PC-3 (cell line): ENCODE data around the gene TPRA1. TPM values are rescaled to one million over a fixed set of nuclear protein-coding genes. Genes with fewer than 3 reads are reported as not detected.

Experiments
- ATAC-seq: fragments of 200-7000 bp; cut with Tn5 transposase; 2 replicates; pipeline ENCODE4 v1.9.1; 2020; ENCODE audit warnings: mild to moderate bottlenecking, moderate library complexity
- BruUV-seq: library from RNA; stranded (reverse); fragments of 400-500 nt; replicated peaks from 2 replicates; lab custom pipeline; 2021; lab: Mats Ljungman, UMichigan
- CTCF ChIA-PET: fragments of 300-600 bp; sonication (Branson Sonifier 250); formaldehyde crosslinking; loops from one replicate; lab custom pipeline; 2022; ENCODE audit warnings: antibody characterized with exemption; lab: Charles Lee
- POLR2A ChIA-PET: fragments of 300-600 bp; sonication (Branson Sonifier 250); formaldehyde crosslinking; loops from one replicate; lab custom pipeline; 2022; ENCODE audit warnings: antibody characterized with exemption; ENCODE audit not compliant: unreplicated experiment; lab: Charles Lee
- DNase-seq: peaks from one replicate; pipeline ENCODE4 v3.0.0-alpha.2; 2015
- H2AFZ ChIP-seq: fragments of 300-600 bp; sonication (generic); 2 replicates; pipeline ENCODE4 v1.6.0; 2016; ENCODE audit warnings: antibody characterized with exemption, low read length
- H3F3A ChIP-seq: fragments of 300-600 bp; sonication (generic); one replicate; pipeline ENCODE4 v1.6.0; 2017; ENCODE audit warnings: antibody characterized with exemption, low read length, control low read depth, mild to moderate bottlenecking; ENCODE audit not compliant: unreplicated experiment
- H3K27ac ChIP-seq: fragments of 300-600 bp; sonication (generic); 2 replicates; pipeline ENCODE4 v1.5.1; 2016; ENCODE audit warnings: mild to moderate bottlenecking, low read length
- H3K27me3 ChIP-seq: fragments of 300-600 bp; sonication (generic); 2 replicates; pipeline ENCODE4 v1.6.1; 2016; ENCODE audit warnings: low read length, mixed read lengths
- H3K36me3 ChIP-seq: fragments of 300-600 bp; sonication (generic); 2 replicates; pipeline ENCODE4 v1.6.1; 2016; ENCODE audit warnings: low read depth, mixed run types, low read length, mixed read lengths
- H3K4me1 ChIP-seq: fragments of 300-600 bp; sonication (generic); 2 replicates; pipeline ENCODE4 v1.5.1; 2016; ENCODE audit warnings: low read length; ENCODE audit not compliant: insufficient read depth
- H3K4me2 ChIP-seq: fragments of 300-600 bp; sonication (generic); 2 replicates; pipeline ENCODE4 v1.6.0; 2016; ENCODE audit warnings: low read length
- H3K4me3 ChIP-seq: fragments of 300-600 bp; sonication (generic); 2 replicates; pipeline ENCODE4 v1.5.1; 2016; ENCODE audit warnings: mild to moderate bottlenecking, low read length, mixed read lengths
- H3K79me2 ChIP-seq: fragments of 300-600 bp; sonication (generic); 2 replicates; pipeline ENCODE4 v1.6.1; 2017; ENCODE audit warnings: low read length, mixed read lengths
- H3K9ac ChIP-seq: fragments of 300-600 bp; sonication (generic); 2 replicates; pipeline ENCODE4 v1.6.0; 2016; ENCODE audit warnings: mild to moderate bottlenecking, low read length
- H3K9me2 ChIP-seq: fragments of 300-600 bp; sonication (generic); replicated peaks from 2 replicates; pipeline ENCODE4 v1.6.1; 2016; ENCODE audit warnings: mixed run types, low read length, mixed read lengths
- H3K9me3 ChIP-seq: fragments of 300-600 bp; sonication (generic); 2 replicates; pipeline ENCODE4 v1.6.1; 2016; ENCODE audit warnings: low read length, mixed read lengths
- H4K20me1 ChIP-seq: fragments of 300-600 bp; sonication (generic); 2 replicates; pipeline ENCODE4 v1.6.1; 2016; ENCODE audit warnings: low read length, mixed read lengths
- EZH2 ChIP-seq: fragments of 300-600 bp; sonication (generic); IDR thresholded peaks from one replicate; pipeline ENCODE4 v1.6.1; 2017; ENCODE audit warnings: antibody characterized with exemption, mild to moderate bottlenecking, low read length; ENCODE audit not compliant: unreplicated experiment
- EZH2phosphoT487 ChIP-seq: fragments of 300-600 bp; sonication (generic); IDR thresholded peaks from 2 replicates; pipeline ENCODE4 v1.6.1; 2018; ENCODE audit warnings: mild to moderate bottlenecking, antibody characterized with exemption, low read length, borderline replicate concordance
- intact Hi-C: fragments of 100-400 bp; cut with micrococcal nuclease; formaldehyde crosslinking; loops from 2 replicates; pipeline ENCODE4 v1.9.0; 2023
- total RNA-seq: library from RNA; depleted of rRNA; stranded (reverse); fragments of >200 nt; gene quantifications from 2 replicates; pipeline ENCODE4 v1.2.3, GENCODE V29; 2014
- TF ChIP-seq, protein P1 (sequence below): fragments of 300-600 bp; sonication (generic); conservative IDR thresholded peaks from 2 replicates; pipeline ENCODE4 v1.5.1; 2017; ENCODE audit warnings: antibody characterized with exemption, low read depth, mild to moderate bottlenecking, low read length

The TPRA1 gene
- total RNA-seq, 1 experiment from 2014 or later: 25.7 TPM

DNA sequence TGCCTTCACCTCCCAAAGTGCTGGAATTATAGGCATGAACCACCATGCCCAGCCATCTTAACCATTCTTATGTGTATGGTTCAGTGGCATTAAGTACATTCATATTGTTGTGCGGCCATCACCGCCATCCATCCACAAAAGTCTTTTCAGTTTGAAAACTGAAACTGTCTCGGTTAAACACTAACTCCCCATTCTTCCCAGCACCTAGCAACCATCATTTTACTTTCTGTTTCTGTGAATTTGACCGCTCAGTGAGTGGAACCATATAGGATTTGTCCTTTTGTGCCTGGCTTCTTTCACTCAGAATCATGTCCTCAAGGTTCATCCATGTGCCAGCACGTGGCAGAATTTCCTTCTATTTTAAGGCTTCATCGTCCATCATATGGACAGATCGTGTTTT lies 13.5 kb upstream of the TPRA1 start:
- CTCF ChIA-PET: no interaction called here
- Histone ChIP-seq H3K9me3 (no peaks in the 10 kb centered on the region), H3K27me3 (no peaks in the 10 kb centered on the region), H3K4me3 (no peak overlapping the region), H3K79me2 (peaks cover 38% of the 10 kb centered on the region), H3K4me2 (no peak overlapping the region), H2AFZ (no peak overlapping the region), H3K27ac (no peak overlapping the region), H3K4me1 (peaks cover 20% of the 10 kb centered on the region), H3K9me2 (no peaks in the 10 kb centered on the region), H3K9ac (no peak overlapping the region), H3K36me3 (peaks cover 46% of the 10 kb centered on the region), H4K20me1 (no peaks in the 10 kb centered on the region), H3F3A (no peaks in the 10 kb centered on the region)
- ATAC-seq: no peak
- DNase-seq: no peak
- intact Hi-C loops: no loop called here
- BruUV-seq: no TSS peak
- TF ChIP-seq EZH2 (no peak), EZH2phosphoT487 (no peak)
- TF ChIP-seq, protein P1, sequence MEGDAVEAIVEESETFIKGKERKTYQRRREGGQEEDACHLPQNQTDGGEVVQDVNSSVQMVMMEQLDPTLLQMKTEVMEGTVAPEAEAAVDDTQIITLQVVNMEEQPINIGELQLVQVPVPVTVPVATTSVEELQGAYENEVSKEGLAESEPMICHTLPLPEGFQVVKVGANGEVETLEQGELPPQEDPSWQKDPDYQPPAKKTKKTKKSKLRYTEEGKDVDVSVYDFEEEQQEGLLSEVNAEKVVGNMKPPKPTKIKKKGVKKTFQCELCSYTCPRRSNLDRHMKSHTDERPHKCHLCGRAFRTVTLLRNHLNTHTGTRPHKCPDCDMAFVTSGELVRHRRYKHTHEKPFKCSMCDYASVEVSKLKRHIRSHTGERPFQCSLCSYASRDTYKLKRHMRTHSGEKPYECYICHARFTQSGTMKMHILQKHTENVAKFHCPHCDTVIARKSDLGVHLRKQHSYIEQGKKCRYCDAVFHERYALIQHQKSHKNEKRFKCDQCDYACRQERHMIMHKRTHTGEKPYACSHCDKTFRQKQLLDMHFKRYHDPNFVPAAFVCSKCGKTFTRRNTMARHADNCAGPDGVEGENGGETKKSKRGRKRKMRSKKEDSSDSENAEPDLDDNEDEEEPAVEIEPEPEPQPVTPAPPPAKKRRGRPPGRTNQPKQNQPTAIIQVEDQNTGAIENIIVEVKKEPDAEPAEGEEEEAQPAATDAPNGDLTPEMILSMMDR: no peak
- POLR2A ChIA-PET: no interaction called here

DNA sequence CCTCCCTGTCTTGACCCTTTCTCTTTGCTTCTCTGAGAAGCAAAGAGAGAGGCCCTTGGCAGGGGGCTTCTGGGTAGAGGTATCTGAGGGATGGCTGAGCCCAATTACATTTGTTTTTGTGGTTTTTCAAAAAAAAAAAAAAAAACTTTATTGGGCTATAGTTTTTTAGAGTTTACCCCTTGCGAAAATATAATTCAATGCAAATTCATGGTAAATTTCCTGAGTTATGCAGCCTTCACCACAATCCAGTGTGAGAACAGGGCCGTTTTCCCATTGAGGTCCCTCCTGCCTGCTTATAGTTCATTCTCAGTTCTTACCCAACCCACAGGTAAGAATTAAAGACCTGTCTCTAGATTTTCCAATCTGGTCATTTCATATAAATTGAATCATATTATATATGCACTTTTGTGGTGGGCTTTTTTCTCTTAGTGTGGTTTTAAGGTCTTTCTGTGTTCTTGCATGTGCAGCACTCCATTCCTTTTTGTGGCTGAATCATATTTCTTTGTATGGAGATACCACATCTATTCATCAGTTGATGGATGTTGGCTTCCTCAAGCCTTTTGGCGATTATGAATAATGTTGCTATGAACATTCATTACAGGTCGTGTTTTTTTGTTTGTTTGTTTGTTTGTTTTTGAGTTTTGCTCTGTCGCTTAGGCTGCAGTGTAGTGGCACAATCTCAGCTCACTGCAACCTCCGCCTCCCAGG lies 10.4 kb upstream of the TPRA1 start:
- no peak for DNase-seq
- no peaks in the 10 kb centered on the region for H3F3A ChIP-seq
- peak overlapping the region; percentile 100 for H3K4me2 ChIP-seq
- no TSS peak for BruUV-seq
- TF ChIP-seq EZH2phosphoT487 (no peak), EZH2 (no peak)
- TF ChIP-seq, protein P1: no peak
- no peak overlapping the region for H2AFZ ChIP-seq
- 0 out of 2 replicates have a peak overlapping the region, but pooled peaks have one; percentile 24 for H3K4me3 ChIP-seq
- no peak for ATAC-seq
- H4K20me1 ChIP-seq: no peaks in the 10 kb centered on the region
- peaks cover 25% of the 10 kb centered on the region for H3K36me3 ChIP-seq
- ChIA-PET POLR2A (no interaction called here), CTCF (no interaction called here)
- H3K27ac ChIP-seq: no peak overlapping the region
- peaks cover 23% of the 10 kb centered on the region for H3K4me1 ChIP-seq
- H3K27me3 ChIP-seq: no peaks in the 10 kb centered on the region
- intact Hi-C loops: no loop called here
- H3K9me2 ChIP-seq: no peaks in the 10 kb centered on the region
- H3K9ac ChIP-seq: no peak overlapping the region
- H3K79me2 ChIP-seq: peaks cover 45% of the 10 kb centered on the region
- H3K9me3 ChIP-seq: no peaks in the 10 kb centered on the region
